HEK293 (cell line): ENCODE results near the gene ROM1.

Source experiments
- CTCF ChIA-PET: fragments of 350-600 bp; formaldehyde crosslinking; extraction: SDS; loops from one replicate; lab custom pipeline; 2021; ENCODE audit warnings: antibody characterized with exemption; lab: Yijun Ruan, JAX
- POLR2A ChIA-PET: fragments of 300-600 bp; formaldehyde crosslinking; extraction: SDS; loops from one replicate; lab custom pipeline; 2020; ENCODE audit warnings: antibody characterized with exemption, inconsistent platforms; lab: Yijun Ruan, JAX
- H3K27ac ChIP-seq: fragments of 200-500 bp; sonication (Bioruptor generic); 2 replicates; pipeline ENCODE4 v1.5.1; 2014; ENCODE audit warnings: low read depth, low read length, control low read depth, inconsistent platforms; ENCODE audit errors: extremely low read depth
- H3K36me3 ChIP-seq, 2 experiments: fragments of 200-500 bp in 1 of 2; sonication (Bioruptor generic) in 1 of 2; 1 replicate in 1 of 2; 2 replicates in 1 of 2; pipeline ENCODE4 v1.5.1; 2014 to 2017; ENCODE audit warnings: inconsistent platforms in 2 of 2, low read length in 2 of 2; ENCODE audit not compliant: control insufficient read depth in 2 of 2, insufficient read depth in 1 of 2
- H3K4me1 ChIP-seq: fragments of 200-500 bp; sonication (Bioruptor generic); 2 replicates; pipeline ENCODE4 v1.5.1; 2014; ENCODE audit warnings: mild to moderate bottlenecking, low read length, inconsistent platforms; ENCODE audit not compliant: control insufficient read depth, insufficient read depth
- H3K4me3 ChIP-seq: 2 replicates; pipeline ENCODE4 v1.5.1; 2011; ENCODE audit warnings: low read depth, mild to moderate bottlenecking, control low read depth, low read length, moderate library complexity
- H3K9me3 ChIP-seq: fragments of 200-500 bp; sonication (Bioruptor generic); 2 replicates; pipeline ENCODE4 v1.5.1; 2014; ENCODE audit warnings: low read depth, low read length, inconsistent platforms; ENCODE audit not compliant: control insufficient read depth, insufficient read depth
- KLF9 ChIP-seq: fragments of 450-650 bp; formaldehyde crosslinking; IDR thresholded peaks from 2 replicates; pipeline ENCODE4 v1.5.1; 2016; ENCODE audit warnings: missing biosample characterization, missing genetic modification characterization, low read depth
- OSR2 ChIP-seq: fragments of 450-650 bp; formaldehyde crosslinking; IDR thresholded peaks from 2 replicates; pipeline ENCODE4 v1.5.1; 2016; ENCODE audit warnings: missing biosample characterization, missing genetic modification characterization
- SCRT2 ChIP-seq: fragments of 450-650 bp; formaldehyde crosslinking; IDR thresholded peaks from 2 replicates; pipeline ENCODE4 v1.5.1; 2016; ENCODE audit warnings: missing biosample characterization, missing genetic modification characterization
- SP2 ChIP-seq: fragments of 450-650 bp; formaldehyde crosslinking; IDR thresholded peaks from 2 replicates; pipeline ENCODE4 v1.5.1; 2016; ENCODE audit warnings: missing biosample characterization, missing genetic modification characterization
- ZBTB17 ChIP-seq: fragments of 450-650 bp; formaldehyde crosslinking; IDR thresholded peaks from 2 replicates; pipeline ENCODE4 v1.5.1; 2016; ENCODE audit warnings: missing biosample characterization, missing genetic modification characterization
- ZBTB26 ChIP-seq: fragments of 450-650 bp; formaldehyde crosslinking; optimal IDR thresholded peaks from 2 replicates; pipeline ENCODE3; 2016; ENCODE audit warnings: missing biosample characterization, mild to moderate bottlenecking, missing genetic modification characterization
- ZBTB48 ChIP-seq: fragments of 450-650 bp; formaldehyde crosslinking; IDR thresholded peaks from 2 replicates; pipeline ENCODE4 v1.5.1; 2016; ENCODE audit warnings: missing biosample characterization, missing genetic modification characterization
- ZEB2 ChIP-seq: fragments of 450-650 bp; formaldehyde crosslinking; IDR thresholded peaks from 2 replicates; pipeline ENCODE4 v1.5.1; 2016; ENCODE audit warnings: missing biosample characterization, missing genetic modification characterization
- ZFP3 ChIP-seq: fragments of 450-650 bp; formaldehyde crosslinking; IDR thresholded peaks from 2 replicates; pipeline ENCODE4 v1.5.1; 2016; ENCODE audit warnings: low read depth, missing biosample characterization, missing genetic modification characterization
- ZIC2 ChIP-seq: fragments of 450-650 bp; formaldehyde crosslinking; IDR thresholded peaks from 2 replicates; pipeline ENCODE4 v1.5.1; 2016; ENCODE audit warnings: missing biosample characterization, missing genetic modification characterization
- ZNF140 ChIP-seq: fragments of 450-650 bp; formaldehyde crosslinking; IDR thresholded peaks from 2 replicates; pipeline ENCODE4 v1.5.1; 2016; ENCODE audit warnings: missing biosample characterization, missing genetic modification characterization
- ZNF223 ChIP-seq: fragments of 450-650 bp; formaldehyde crosslinking; IDR thresholded peaks from 2 replicates; pipeline ENCODE4 v1.5.1; 2016; ENCODE audit warnings: missing biosample characterization, missing genetic modification characterization
- ZNF324 ChIP-seq: fragments of 450-650 bp; formaldehyde crosslinking; IDR thresholded peaks from 2 replicates; pipeline ENCODE4 v1.5.1; 2016; ENCODE audit warnings: missing biosample characterization, missing genetic modification characterization
- ZNF366 ChIP-seq: fragments of 450-650 bp; formaldehyde crosslinking; conservative IDR thresholded peaks from 2 replicates; pipeline ENCODE4 v1.5.1; 2016; ENCODE audit warnings: missing biosample characterization, missing genetic modification characterization
- ZNF426 ChIP-seq: fragments of 450-650 bp; formaldehyde crosslinking; IDR thresholded peaks from 2 replicates; pipeline ENCODE4 v1.5.1; 2017; ENCODE audit warnings: missing biosample characterization, missing genetic modification characterization, mild to moderate bottlenecking, inconsistent platforms, moderate library complexity
- ZNF513 ChIP-seq: fragments of 450-650 bp; IDR thresholded peaks from 2 replicates; pipeline ENCODE4 v1.5.1; 2018; ENCODE audit warnings: missing biosample characterization, missing genetic modification characterization
- ZNF561 ChIP-seq: fragments of 450-650 bp; IDR thresholded peaks from 2 replicates; pipeline ENCODE4 v1.5.1; 2018; ENCODE audit warnings: missing biosample characterization, missing genetic modification characterization, borderline replicate concordance
- ZNF596 ChIP-seq: fragments of 450-650 bp; IDR thresholded peaks from 2 replicates; pipeline ENCODE4 v1.5.0; 2018; ENCODE audit warnings: missing biosample characterization, mild to moderate bottlenecking, missing genetic modification characterization, moderate library complexity
- ZNF610 ChIP-seq: fragments of 450-650 bp; formaldehyde crosslinking; IDR thresholded peaks from 2 replicates; pipeline ENCODE4 v1.5.1; 2016; ENCODE audit warnings: missing biosample characterization, missing genetic modification characterization, borderline replicate concordance
- ZNF629 ChIP-seq: fragments of 450-650 bp; formaldehyde crosslinking; IDR thresholded peaks from 2 replicates; pipeline ENCODE4 v1.5.1; 2017; ENCODE audit warnings: missing biosample characterization, missing genetic modification characterization
- ZNF660 ChIP-seq: fragments of 450-650 bp; IDR thresholded peaks from 2 replicates; pipeline ENCODE4 v1.5.1; 2018; ENCODE audit warnings: missing biosample characterization, mild to moderate bottlenecking, missing genetic modification characterization
- ZSCAN23 ChIP-seq: fragments of 450-650 bp; formaldehyde crosslinking; IDR thresholded peaks from 2 replicates; pipeline ENCODE4 v1.5.1; 2016; ENCODE audit warnings: missing biosample characterization, missing genetic modification characterization
- TF ChIP-seq, protein P1 (sequence below): fragments of 450-650 bp; formaldehyde crosslinking; conservative IDR thresholded peaks from 2 replicates; pipeline ENCODE4 v1.5.1; 2016; ENCODE audit warnings: low read depth, missing biosample characterization, missing genetic modification characterization
- TF ChIP-seq, protein P2 (sequence below): fragments of 450-650 bp; formaldehyde crosslinking; IDR thresholded peaks from 2 replicates; pipeline ENCODE4 v1.5.1; 2017; ENCODE audit warnings: missing biosample characterization, missing genetic modification characterization

Gene ROM1

GRCh38 chr11:62592989-62593421 lies 20.1 kb upstream of the ROM1 start:
- ChIA-PET CTCF (interaction anchor here (0.8 to 3.5 kb wide), 15 partner anchors 9 to 198 kb away, joined by 3 to 19 read pairs (median 5); partner anchors contain the start of genes B3GAT3, C11orf98, CSKMT and MTA2), POLR2A (interaction anchor here (0.6 to 6.0 kb wide), 16 partner anchors 8 to 278 kb away, joined by 3 to 140 read pairs (median 20); partner anchors contain the start of genes B3GAT3, C11orf98, CSKMT and EEF1G)
- Histone ChIP-seq H3K27ac (no peak overlapping the region), H3K36me3 (peaks cover 14 to 66% of the 10 kb centered on the region in 2 experiments; a peak in 2 of 3 replicates), H3K4me3 (no peak overlapping the region), H3K9me3 (no peaks in the 10 kb centered on the region), H3K4me1 (no peaks in the 10 kb centered on the region)
- TF ChIP-seq ZNF324 (tag by site-specific recombination): no peak
- TF ChIP-seq ZNF426 (tag by site-specific recombination): no peak
- TF ChIP-seq OSR2 (tag by site-specific recombination): no peak
- TF ChIP-seq ZFP3 (tag by site-specific recombination): no peak
- no peak for TF ChIP-seq SP2 (tag by site-specific recombination)
- no peak for TF ChIP-seq ZNF223 (tag by site-specific recombination)
- no peak for TF ChIP-seq ZNF513 (tag by site-specific recombination)
- TF ChIP-seq ZIC2 (tag by site-specific recombination): no peak
- TF ChIP-seq ZNF629 (tag by site-specific recombination): no peak
- TF ChIP-seq ZNF596: no peak
- TF ChIP-seq ZNF610: no peak
- no peak for TF ChIP-seq ZSCAN23 (tag by site-specific recombination)
- TF ChIP-seq ZNF561: no peak
- TF ChIP-seq, protein P1, sequence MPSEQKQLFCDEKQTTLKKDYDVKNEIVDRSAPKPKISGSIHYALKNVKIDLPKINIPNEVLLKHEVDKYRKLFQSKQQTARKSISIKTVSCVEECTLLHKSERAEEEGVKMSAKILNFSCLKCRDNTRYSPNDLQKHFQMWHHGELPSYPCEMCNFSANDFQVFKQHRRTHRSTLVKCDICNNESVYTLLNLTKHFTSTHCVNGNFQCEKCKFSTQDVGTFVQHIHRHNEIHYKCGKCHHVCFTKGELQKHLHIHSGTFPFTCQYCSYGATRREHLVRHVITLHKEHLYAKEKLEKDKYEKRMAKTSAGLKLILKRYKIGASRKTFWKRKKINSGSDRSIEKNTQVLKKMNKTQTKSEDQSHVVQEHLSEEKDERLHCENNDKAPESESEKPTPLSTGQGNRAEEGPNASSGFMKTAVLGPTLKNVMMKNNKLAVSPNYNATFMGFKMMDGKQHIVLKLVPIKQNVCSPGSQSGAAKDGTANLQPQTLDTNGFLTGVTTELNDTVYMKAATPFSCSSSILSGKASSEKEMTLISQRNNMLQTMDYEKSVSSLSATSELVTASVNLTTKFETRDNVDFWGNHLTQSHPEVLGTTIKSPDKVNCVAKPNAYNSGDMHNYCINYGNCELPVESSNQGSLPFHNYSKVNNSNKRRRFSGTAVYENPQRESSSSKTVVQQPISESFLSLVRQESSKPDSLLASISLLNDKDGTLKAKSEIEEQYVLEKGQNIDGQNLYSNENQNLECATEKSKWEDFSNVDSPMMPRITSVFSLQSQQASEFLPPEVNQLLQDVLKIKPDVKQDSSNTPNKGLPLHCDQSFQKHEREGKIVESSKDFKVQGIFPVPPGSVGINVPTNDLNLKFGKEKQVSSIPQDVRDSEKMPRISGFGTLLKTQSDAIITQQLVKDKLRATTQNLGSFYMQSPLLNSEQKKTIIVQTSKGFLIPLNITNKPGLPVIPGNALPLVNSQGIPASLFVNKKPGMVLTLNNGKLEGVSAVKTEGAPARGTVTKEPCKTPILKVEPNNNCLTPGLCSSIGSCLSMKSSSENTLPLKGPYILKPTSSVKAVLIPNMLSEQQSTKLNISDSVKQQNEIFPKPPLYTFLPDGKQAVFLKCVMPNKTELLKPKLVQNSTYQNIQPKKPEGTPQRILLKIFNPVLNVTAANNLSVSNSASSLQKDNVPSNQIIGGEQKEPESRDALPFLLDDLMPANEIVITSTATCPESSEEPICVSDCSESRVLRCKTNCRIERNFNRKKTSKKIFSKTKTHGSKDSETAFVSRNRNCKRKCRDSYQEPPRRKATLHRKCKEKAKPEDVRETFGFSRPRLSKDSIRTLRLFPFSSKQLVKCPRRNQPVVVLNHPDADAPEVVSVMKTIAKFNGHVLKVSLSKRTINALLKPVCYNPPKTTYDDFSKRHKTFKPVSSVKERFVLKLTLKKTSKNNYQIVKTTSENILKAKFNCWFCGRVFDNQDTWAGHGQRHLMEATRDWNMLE (tag by site-specific recombination): no peak

GRCh38 chr11:62593434-62594044 lies 19.5 kb upstream of the ROM1 start:
- Histone ChIP-seq H3K4me1 (no peaks in the 10 kb centered on the region), H3K36me3 (peaks cover 17 to 66% of the 10 kb centered on the region in 2 experiments; a peak in 2 of 3 replicates), H3K4me3 (no peak overlapping the region), H3K9me3 (no peaks in the 10 kb centered on the region), H3K27ac (no peak overlapping the region)
- CTCF ChIA-PET: interaction anchor here (0.6 to 3.5 kb wide), 19 partner anchors 10 to 199 kb away, joined by 3 to 19 read pairs (median 4); partner anchors contain the start of genes B3GAT3, EEF1G, EML3 and LRRN4CL
- POLR2A ChIA-PET: interaction anchor here (0.6 to 6.0 kb wide), 12 partner anchors 7 to 278 kb away, joined by 3 to 140 read pairs (median 12); partner anchors contain the start of genes B3GAT3, C11orf98, CSKMT and EEF1G
- peak; percentile 59 for TF ChIP-seq ZBTB17 (tag by site-specific recombination)
- TF ChIP-seq, protein P2, sequence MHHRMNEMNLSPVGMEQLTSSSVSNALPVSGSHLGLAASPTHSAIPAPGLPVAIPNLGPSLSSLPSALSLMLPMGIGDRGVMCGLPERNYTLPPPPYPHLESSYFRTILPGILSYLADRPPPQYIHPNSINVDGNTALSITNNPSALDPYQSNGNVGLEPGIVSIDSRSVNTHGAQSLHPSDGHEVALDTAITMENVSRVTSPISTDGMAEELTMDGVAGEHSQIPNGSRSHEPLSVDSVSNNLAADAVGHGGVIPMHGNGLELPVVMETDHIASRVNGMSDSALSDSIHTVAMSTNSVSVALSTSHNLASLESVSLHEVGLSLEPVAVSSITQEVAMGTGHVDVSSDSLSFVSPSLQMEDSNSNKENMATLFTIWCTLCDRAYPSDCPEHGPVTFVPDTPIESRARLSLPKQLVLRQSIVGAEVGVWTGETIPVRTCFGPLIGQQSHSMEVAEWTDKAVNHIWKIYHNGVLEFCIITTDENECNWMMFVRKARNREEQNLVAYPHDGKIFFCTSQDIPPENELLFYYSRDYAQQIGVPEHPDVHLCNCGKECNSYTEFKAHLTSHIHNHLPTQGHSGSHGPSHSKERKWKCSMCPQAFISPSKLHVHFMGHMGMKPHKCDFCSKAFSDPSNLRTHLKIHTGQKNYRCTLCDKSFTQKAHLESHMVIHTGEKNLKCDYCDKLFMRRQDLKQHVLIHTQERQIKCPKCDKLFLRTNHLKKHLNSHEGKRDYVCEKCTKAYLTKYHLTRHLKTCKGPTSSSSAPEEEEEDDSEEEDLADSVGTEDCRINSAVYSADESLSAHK (tag by site-specific recombination): no peak
- TF ChIP-seq ZNF366 (tag by site-specific recombination): peak; percentile 65
- peak; percentile 65; the same call in 1 of the 2 replicates for TF ChIP-seq ZBTB48
- peak; percentile 10 for TF ChIP-seq ZBTB26
- 0 out of 2 replicates have a peak, but pooled peaks have one; percentile 14 for TF ChIP-seq ZNF660 (tag by site-specific recombination)
- TF ChIP-seq ZEB2 (tag by site-specific recombination): peak; percentile 39; the same call in 1 of the 2 replicates
- TF ChIP-seq KLF9: no peak
- peak; percentile 74 for TF ChIP-seq SCRT2 (tag by site-specific recombination)
- TF ChIP-seq ZNF140 (tag by site-specific recombination): no peak
